ENCODE data around the gene KLF1.

DNA sequence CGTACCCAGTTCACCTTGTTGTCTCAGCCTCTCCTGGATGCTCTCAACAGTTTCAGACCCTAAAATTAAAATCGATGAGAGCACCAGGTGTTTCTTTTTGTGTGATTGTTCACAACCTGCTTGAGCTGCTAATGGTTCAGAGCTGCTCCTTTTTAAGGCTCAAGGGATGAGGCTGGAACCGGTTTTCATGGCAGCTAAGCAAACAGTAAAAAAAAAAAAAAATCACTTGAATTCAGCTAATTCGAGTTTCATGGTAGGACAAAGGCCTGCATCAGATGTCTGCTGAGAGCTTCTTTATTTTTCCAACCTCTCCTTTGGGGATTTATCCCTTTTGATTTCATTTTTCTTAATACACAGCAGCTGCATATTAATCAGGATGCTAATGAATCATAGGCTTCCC lies 25.6 kb upstream of the KLF1 start:
- TF ChIP-seq, protein P1, sequence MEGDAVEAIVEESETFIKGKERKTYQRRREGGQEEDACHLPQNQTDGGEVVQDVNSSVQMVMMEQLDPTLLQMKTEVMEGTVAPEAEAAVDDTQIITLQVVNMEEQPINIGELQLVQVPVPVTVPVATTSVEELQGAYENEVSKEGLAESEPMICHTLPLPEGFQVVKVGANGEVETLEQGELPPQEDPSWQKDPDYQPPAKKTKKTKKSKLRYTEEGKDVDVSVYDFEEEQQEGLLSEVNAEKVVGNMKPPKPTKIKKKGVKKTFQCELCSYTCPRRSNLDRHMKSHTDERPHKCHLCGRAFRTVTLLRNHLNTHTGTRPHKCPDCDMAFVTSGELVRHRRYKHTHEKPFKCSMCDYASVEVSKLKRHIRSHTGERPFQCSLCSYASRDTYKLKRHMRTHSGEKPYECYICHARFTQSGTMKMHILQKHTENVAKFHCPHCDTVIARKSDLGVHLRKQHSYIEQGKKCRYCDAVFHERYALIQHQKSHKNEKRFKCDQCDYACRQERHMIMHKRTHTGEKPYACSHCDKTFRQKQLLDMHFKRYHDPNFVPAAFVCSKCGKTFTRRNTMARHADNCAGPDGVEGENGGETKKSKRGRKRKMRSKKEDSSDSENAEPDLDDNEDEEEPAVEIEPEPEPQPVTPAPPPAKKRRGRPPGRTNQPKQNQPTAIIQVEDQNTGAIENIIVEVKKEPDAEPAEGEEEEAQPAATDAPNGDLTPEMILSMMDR (conservative IDR thresholded peaks at IDR 0.05) = no peak
- TF ChIP-seq EZH2 (IDR thresholded peaks at IDR 0.05; ENCODE audit: low read depth) = no peak

Measured in PC-9 (cell line).